8988T (cell line): ENCODE data around the gene OBSCN.
A peak's percentile ranks its signal among the peaks of the same experiment; 100 is the strongest.

ENCODE experiments used
- DNase-seq: peaks from one replicate; pipeline ENCODE4 v3.0.0; 2011

The OBSCN gene

GRCh38 chr1:228207851-228208821, at the start of gene OBSCN:
Gene OBSCN (plus strand): TSS chr1:228208044. CDS start chr1:228211784, 3,740 bp downstream.
- no peak for DNase-seq

GRCh38 chr1:228158151-228159007, 49.5 kb upstream of the OBSCN start:
- DNase-seq: no peak

GRCh38 chr1:228159008-228159665, 48.7 kb upstream of the OBSCN start:
- DNase-seq: no peak

- DNase-seq: no peak
Observed at GRCh38 chr1:228160201-228160761, 47.6 kb upstream of the OBSCN start.

- no peak for DNase-seq
Observed at GRCh38 chr1:228161362-228161761, 46.5 kb upstream of the OBSCN start.

GRCh38 chr1:228161866-228162265, 46.0 kb upstream of the OBSCN start:
- DNase-seq: no peak

GRCh38 chr1:228162286-228163006, 45.4 kb upstream of the OBSCN start:
- DNase-seq: no peak

GRCh38 chr1:228163007-228163753, 44.7 kb upstream of the OBSCN start:
- no peak for DNase-seq

GRCh38 chr1:228163776-228164519, 43.9 kb upstream of the OBSCN start:
- DNase-seq: no peak

GRCh38 chr1:228164561-228165371, 43.1 kb upstream of the OBSCN start:
- no peak for DNase-seq

- DNase-seq: peak; percentile 96
Observed at GRCh38 chr1:228165372-228166169, 42.3 kb upstream of the OBSCN start, which contains the start of gene IBA57. Gene IBA57 (plus strand): TSS chr1:228165804. CDS start chr1:228165817, 13 bp downstream.

- peak; percentile 73 for DNase-seq
Observed at GRCh38 chr1:228166170-228166936, 41.5 kb upstream of the OBSCN start.

GRCh38 chr1:228168563-228169270, 39.1 kb upstream of the OBSCN start:
- no peak for DNase-seq

GRCh38 chr1:228169345-228169744, 38.5 kb upstream of the OBSCN start:
- DNase-seq: no peak

GRCh38 chr1:228170666-228171065, 37.2 kb upstream of the OBSCN start:
- no peak for DNase-seq

GRCh38 chr1:228171221-228171891, 36.5 kb upstream of the OBSCN start:
- DNase-seq: no peak
